CD4-positive, alpha-beta memory T cell (primary cell): ENCODE measurements around the gene ABCA2. TPM values are rescaled to one million over a fixed set of nuclear protein-coding genes. Genes with fewer than 3 reads are reported as not detected.

ENCODE experiments used
- CTCF ChIA-PET: fragments of 350-600 bp; sonication (Branson Sonifier 250); formaldehyde crosslinking; loops from one replicate; lab custom pipeline; 2021; ENCODE audit warnings: inconsistent platforms; ENCODE audit not compliant: partially characterized antibody; lab: Charles Lee
- POLR2A ChIA-PET: fragments of 350-600 bp; sonication (Branson Sonifier 250); formaldehyde crosslinking; loops from one replicate; lab custom pipeline; 2021; ENCODE audit not compliant: partially characterized antibody; lab: Charles Lee
- DNase-seq, 5 donors: peaks; one replicate each; pipeline versions ENCODE4 v3.0.0 to v3.0.0-alpha.2; 2020 to 2022; ENCODE audit warnings: mixed read lengths in 1 of 5
- H3K27ac ChIP-seq: one replicate; pipeline ENCODE4 v1.7.0; 2013; ENCODE audit warnings: low read depth, low read length
- H3K27me3 ChIP-seq: 2 replicates; pipeline ENCODE4 v1.7.0; 2013; ENCODE audit warnings: mild to moderate bottlenecking, low read length, moderate library complexity; ENCODE audit not compliant: insufficient read depth
- H3K36me3 ChIP-seq: 2 replicates; pipeline ENCODE4 v1.7.0; 2013; ENCODE audit warnings: mild to moderate bottlenecking, low read length, moderate library complexity; ENCODE audit not compliant: insufficient read depth
- H3K4me1 ChIP-seq: 2 replicates; pipeline ENCODE4 v1.7.0; 2013; ENCODE audit warnings: mild to moderate bottlenecking, low read length, moderate library complexity; ENCODE audit not compliant: insufficient read depth
- H3K4me3 ChIP-seq, 2 donors: one replicate each; pipeline ENCODE4 v1.7.0; 2013; ENCODE audit warnings: low read length in 2 of 2, mild to moderate bottlenecking in 1 of 2
- H3K9me3 ChIP-seq, 2 donors: one replicate each; pipeline ENCODE4 v1.7.0; 2013; ENCODE audit warnings: low read length in 2 of 2, control low read depth in 1 of 2; ENCODE audit not compliant: control insufficient read depth in 1 of 2
- H3K27ac Mint-ChIP-seq, 7 donors: one replicate each; pipeline ENCODE4 v1.8.0; 2020 to 2021; ENCODE audit warnings: mixed read lengths in 7 of 7, mild to moderate bottlenecking in 6 of 7, inconsistent platforms in 3 of 7, moderate library complexity in 3 of 7
- H3K27me3 Mint-ChIP-seq, 2 donors: one replicate each; pipeline ENCODE4 v1.8.0; 2020 to 2021; ENCODE audit warnings: mixed read lengths in 2 of 2
- H3K36me3 Mint-ChIP-seq, 2 donors: one replicate each; pipeline ENCODE4 v1.8.0; 2020 to 2021; ENCODE audit warnings: mixed read lengths in 2 of 2, inconsistent platforms in 1 of 2, mild to moderate bottlenecking in 1 of 2
- H3K4me1 Mint-ChIP-seq, 4 donors: one replicate each; pipeline ENCODE4 v1.8.0; 2020 to 2021; ENCODE audit warnings: mixed read lengths in 4 of 4, mild to moderate bottlenecking in 1 of 4
- H3K4me3 Mint-ChIP-seq, 8 donors: one replicate each; pipeline ENCODE4 v1.8.0; 2020 to 2021; ENCODE audit warnings: mixed read lengths in 8 of 8, mild to moderate bottlenecking in 7 of 8, moderate library complexity in 6 of 8, inconsistent platforms in 3 of 8
- H3K9me3 Mint-ChIP-seq, 8 donors: one replicate each; pipeline ENCODE4 v1.8.0; 2020 to 2021; ENCODE audit warnings: mixed read lengths in 8 of 8, mild to moderate bottlenecking in 5 of 8, inconsistent platforms in 3 of 8, moderate library complexity in 1 of 8
- intact Hi-C: fragments of 100-400 bp; cut with micrococcal nuclease; formaldehyde crosslinking; loops from one replicate; pipeline ENCODE4 v1.15.1; 2023
- polyA plus RNA-seq, 2 donors: library from polyadenylated mRNA; unstranded; fragments of 300-500 nt; fragmentation: Illumina TruSeq; gene quantifications; one replicate each; pipeline ENCODE4 v1.2.3, GENCODE V29; 2021
- total RNA-seq, 2 experiments: library from RNA; stranded (reverse); gene quantifications; one replicate each; pipeline ENCODE4 v1.2.3, GENCODE V29; 2021

ABCA2 gene
- total and polyA plus RNA-seq, 4 experiments from 2014 or later = 2.6 to 68.6 (median 37.3) TPM

- H3K36me3 ChIP-seq = no peaks in the 10 kb centered on the region
- no peaks in the 10 kb centered on the region for H3K9me3 ChIP-seq
- Mint-ChIP-seq H3K4me1 (peaks cover 27 to 70% (median 47%) of the 10 kb centered on the region in 4 donors), H3K27ac (peak overlapping the region; percentile 74 to 92 (median 91)), H3K27me3 (no peaks in the 10 kb centered on the region), H3K4me3 (peak overlapping the region; percentile 87 to 96 (median 91)), H3K9me3 (no peaks in the 10 kb centered on the region), H3K36me3 (peaks cover 0 to 6% of the 10 kb centered on the region in 2 donors)
- ChIA-PET POLR2A (interaction anchor here (1.1 to 8.2 kb wide), 11 partner anchors 30 to 240 kb away, joined by 3 to 52 read pairs (median 4); partner anchors contain the start of genes CLIC3, EDF1, MAN1B1 and PAXX), CTCF (interaction anchor here (0.5 to 4.4 kb wide), 23 partner anchors 9 to 253 kb away, joined by 3 to 51 read pairs (median 6); partner anchors contain the start of genes AJM1, MAN1B1, NPDC1 and PAXX)
- DNase-seq = peak in 3 of 5 donors; percentile 32 to 45 (median 38)
- peak overlapping the region; percentile 65 to 75 for H3K4me3 ChIP-seq
- intact Hi-C loops = no loop called here
- peak overlapping the region; percentile 53 for H3K27ac ChIP-seq
- peaks cover 85% of the 10 kb centered on the region for H3K4me1 ChIP-seq
- no peaks in the 10 kb centered on the region for H3K27me3 ChIP-seq
Measured at GRCh38 chr9:137030538-137031527, 2.8 kb upstream of the ABCA2 start.

GRCh38 chr9:137030006-137030405 is 2.0 kb upstream of the ABCA2 start:
- Histone ChIP-seq H3K4me1 (peaks cover 86% of the 10 kb centered on the region), H3K9me3 (no peaks in the 10 kb centered on the region), H3K36me3 (no peaks in the 10 kb centered on the region), H3K27me3 (no peaks in the 10 kb centered on the region), H3K27ac (peak overlapping the region; percentile 68), H3K4me3 (peak overlapping the region; percentile 65 to 75)
- Mint-ChIP-seq H3K27me3 (no peaks in the 10 kb centered on the region), H3K36me3 (peaks cover 0 to 6% of the 10 kb centered on the region in 2 donors), H3K9me3 (no peaks in the 10 kb centered on the region), H3K27ac (peak overlapping the region in 6 of 7 donors; percentile 76 to 92 (median 90)), H3K4me1 (peaks cover 25 to 65% (median 43%) of the 10 kb centered on the region in 4 donors), H3K4me3 (peak overlapping the region; percentile 87 to 96 (median 91))
- ChIA-PET CTCF (interaction anchor here (0.6 to 4.4 kb wide), 45 partner anchors 8 to 252 kb away, joined by 3 to 51 read pairs (median 6); partner anchors contain the start of genes AJM1, C8G, CLIC3 and MAN1B1), POLR2A (interaction anchor here (0.6 to 8.2 kb wide), 19 partner anchors 24 to 303 kb away, joined by 3 to 52 read pairs (median 5); partner anchors contain the start of genes C8G, CLIC3, FBXW5 and MAN1B1)
- no peak for DNase-seq
- intact Hi-C loops = no loop called here

GRCh38 chr9:137029058-137029936 is 1.3 kb upstream of the ABCA2 start:
- no peaks in the 10 kb centered on the region for H3K27me3 ChIP-seq
- no peaks in the 10 kb centered on the region for H3K36me3 ChIP-seq
- H3K27ac ChIP-seq = peak overlapping the region; percentile 68
- Mint-ChIP-seq H3K27ac (peak overlapping the region; percentile 70 to 92 (median 85)), H3K9me3 (no peaks in the 10 kb centered on the region), H3K4me1 (peaks cover 20 to 58% (median 39%) of the 10 kb centered on the region in 4 donors), H3K4me3 (peak overlapping the region; percentile 87 to 96 (median 90)), H3K36me3 (peaks cover 0 to 6% of the 10 kb centered on the region in 2 donors), H3K27me3 (no peaks in the 10 kb centered on the region)
- peaks cover 80% of the 10 kb centered on the region for H3K4me1 ChIP-seq
- CTCF ChIA-PET = interaction anchor here (0.6 to 4.4 kb wide), 49 partner anchors 9 to 263 kb away, joined by 3 to 51 read pairs (median 5); partner anchors contain the start of genes AJM1, C8G, CLIC3 and LCNL1
- H3K9me3 ChIP-seq = no peaks in the 10 kb centered on the region
- POLR2A ChIA-PET = interaction anchor here (0.6 to 8.2 kb wide), 21 partner anchors 16 to 302 kb away, joined by 3 to 52 read pairs (median 5); partner anchors contain the start of genes AJM1, C8G, CLIC3 and FBXW5
- H3K4me3 ChIP-seq = peak overlapping the region; percentile 65 to 75
- DNase-seq = peak; percentile 58 to 74 (median 64)
- intact Hi-C loops = loop anchor here (1.0 to 10.0 kb wide), 3 partner anchors 36 to 85 kb away; partner anchors contain the start of genes FBXW5, PAXX and PTGDS

- Histone ChIP-seq H3K27me3 (no peaks in the 10 kb centered on the region), H3K27ac (peak overlapping the region; percentile 68), H3K4me3 (peak overlapping the region; percentile 65 to 75), H3K9me3 (no peaks in the 10 kb centered on the region), H3K4me1 (peaks cover 73% of the 10 kb centered on the region), H3K36me3 (no peaks in the 10 kb centered on the region)
- Mint-ChIP-seq H3K4me1 (peaks cover 18 to 55% (median 37%) of the 10 kb centered on the region in 4 donors), H3K4me3 (peak overlapping the region; percentile 87 to 96 (median 90)), H3K9me3 (no peaks in the 10 kb centered on the region), H3K27me3 (no peaks in the 10 kb centered on the region), H3K27ac (peak overlapping the region; percentile 64 to 92 (median 79)), H3K36me3 (peaks cover 0 to 6% of the 10 kb centered on the region in 2 donors)
- CTCF ChIA-PET = interaction anchor here (0.7 to 4.4 kb wide), 37 partner anchors 8 to 262 kb away, joined by 3 to 51 read pairs (median 8); partner anchors contain the start of genes AJM1, C8G, CLIC3 and LCNL1
- POLR2A ChIA-PET = interaction anchor here (0.6 to 8.2 kb wide), 20 partner anchors 17 to 302 kb away, joined by 3 to 52 read pairs (median 5); partner anchors contain the start of genes AJM1, C8G, CLIC3 and FBXW5
- peak; percentile 64 to 76 (median 70) for DNase-seq
- intact Hi-C loops = loop anchor here (1.0 to 10.0 kb wide), 5 partner anchors 36 to 84 kb away; partner anchors contain the start of genes FBXW5, PAXX and PTGDS
Measured at GRCh38 chr9:137028263-137029057, 423 bp upstream of the ABCA2 start.

- Mint-ChIP-seq H3K9me3 (peaks cover 0 to 3% (median 0%) of the 10 kb centered on the region in 8 donors), H3K27ac (peak overlapping the region in 5 of 7 donors; percentile 13 to 91 (median 77)), H3K36me3 (peaks cover 4 to 7% of the 10 kb centered on the region in 2 donors), H3K27me3 (no peaks in the 10 kb centered on the region), H3K4me3 (peak overlapping the region in 7 of 8 donors; percentile 64 to 90 (median 88)), H3K4me1 (peaks cover 16 to 45% (median 29%) of the 10 kb centered on the region in 4 donors)
- Histone ChIP-seq H3K27me3 (no peaks in the 10 kb centered on the region), H3K4me1 (peaks cover 59% of the 10 kb centered on the region), H3K36me3 (no peaks in the 10 kb centered on the region), H3K27ac (no peak overlapping the region), H3K4me3 (no peak overlapping the region), H3K9me3 (no peaks in the 10 kb centered on the region)
- intact Hi-C loops = loop anchor here (10.0 kb wide), 1 partner anchor 52 kb away; the partner anchor contains the start of gene PTGDS
- DNase-seq = no peak
- POLR2A ChIA-PET = interaction anchor here (0.5 to 8.2 kb wide), 11 partner anchors 8 to 214 kb away, joined by 3 to 52 read pairs (median 3); partner anchors contain the start of genes CLIC3, PAXX and TUBB4B
- CTCF ChIA-PET = interaction anchor here (1.9 to 4.4 kb wide), 4 partner anchors 9 to 79 kb away, joined by 6 to 43 read pairs (median 21); no protein-coding TSS in a partner anchor
Measured at GRCh38 chr9:137026828-137027227, 1.2 kb downstream of the ABCA2 start.
